Activated T-helper 1 cell treated with Interleukin-2 at 50 U/mL for 16 hours (primary cell): ENCODE measurements around the gene THADA.

Source experiments
- DNase-seq: peaks from one replicate; pipeline ENCODE4 v3.0.0-alpha.2; 2020; ENCODE audit warnings: low read depth

The THADA gene

DNA sequence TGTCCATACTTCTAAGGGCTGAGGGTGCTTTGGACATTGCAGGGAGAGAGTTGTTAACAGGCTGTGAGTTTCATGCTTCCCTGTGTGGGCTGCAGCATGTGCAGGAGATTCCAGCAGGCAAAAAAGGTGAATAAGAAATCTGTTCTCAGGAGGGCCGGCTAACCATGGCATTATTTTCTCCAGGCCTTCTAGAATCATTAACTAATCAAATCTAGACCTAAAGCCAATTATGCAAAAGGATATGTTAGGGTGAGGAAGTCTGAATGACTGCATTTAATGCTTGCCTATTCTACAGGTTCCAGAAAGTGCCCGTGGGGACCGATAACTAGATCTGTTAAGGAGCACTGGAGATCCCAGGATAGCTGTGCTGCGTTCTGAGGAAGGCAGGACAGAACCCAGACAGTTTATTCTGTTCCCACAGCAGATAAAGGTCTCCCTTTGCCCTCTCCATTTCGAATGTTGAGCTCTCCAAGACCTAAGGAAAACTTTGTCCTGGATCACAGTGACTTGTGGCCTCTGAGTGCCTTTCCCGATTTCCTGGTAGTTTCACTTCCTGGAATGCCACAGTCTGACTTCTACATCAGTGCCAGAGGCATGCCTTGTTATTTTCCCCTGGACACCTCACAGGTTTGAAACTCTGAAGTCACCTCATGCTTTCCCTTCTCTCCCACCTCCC lies 319.4 kb downstream of the THADA start:
- no peak for DNase-seq

DNA sequence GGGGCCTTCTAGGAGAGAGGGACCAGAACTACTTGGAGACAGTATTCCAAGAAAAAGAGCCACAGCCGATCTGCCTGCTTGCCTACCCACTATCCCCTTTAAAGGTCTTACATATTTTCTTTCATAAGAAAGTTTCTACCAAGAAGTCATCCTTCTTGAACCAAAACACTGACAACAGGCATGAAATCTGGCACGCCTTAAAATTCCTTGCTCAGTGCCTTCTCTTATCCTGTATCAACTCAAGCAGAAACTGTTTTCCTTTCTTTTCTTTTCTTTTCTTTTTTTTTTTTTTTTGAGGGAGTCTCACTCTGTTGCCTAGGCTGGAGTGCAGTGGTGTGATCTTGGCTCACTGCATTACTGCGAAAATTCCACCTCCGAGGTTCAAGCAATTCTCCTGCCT lies 321.1 kb downstream of the THADA start:
- DNase-seq = no peak

DNA sequence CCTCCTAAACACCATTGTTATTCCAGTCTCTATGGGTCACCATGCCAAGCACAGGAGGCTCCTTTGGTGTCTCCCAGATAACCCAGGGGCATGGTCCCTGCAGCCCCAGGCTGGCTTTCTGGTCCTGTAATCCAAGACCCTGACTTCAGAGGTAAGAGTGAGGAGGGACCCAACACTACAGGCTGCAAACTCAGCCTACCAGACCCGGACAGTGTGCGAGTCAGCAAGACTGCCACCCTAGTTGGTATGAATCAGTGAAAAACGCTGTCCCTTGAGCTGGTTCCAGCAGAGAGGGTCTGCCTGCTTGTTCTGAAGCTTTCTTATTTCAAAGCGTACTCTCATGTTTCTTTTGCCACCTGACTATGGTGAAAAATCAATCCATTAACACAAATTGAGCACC lies 321.8 kb downstream of the THADA start:
- no peak for DNase-seq

DNA sequence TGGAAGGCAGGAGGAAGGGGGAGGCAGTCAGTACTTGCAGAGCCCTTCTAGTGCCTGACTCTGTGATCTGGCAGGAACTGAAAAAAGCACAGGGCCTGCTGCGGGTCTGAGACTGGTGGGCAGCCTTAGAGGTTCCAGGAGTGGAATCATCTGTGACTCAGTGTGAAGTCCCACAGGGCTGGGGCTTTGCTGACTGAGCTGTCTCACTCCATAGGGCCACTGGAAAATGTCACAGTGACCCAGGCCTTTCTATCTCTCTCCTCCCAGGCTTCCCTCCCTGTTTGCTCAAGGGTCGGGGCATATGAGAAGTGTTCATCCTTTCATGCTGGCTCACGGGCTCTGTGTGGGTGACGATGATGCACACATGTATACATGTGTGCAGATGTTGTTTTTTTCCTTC lies 322.3 kb downstream of the THADA start:
- no peak for DNase-seq

DNA sequence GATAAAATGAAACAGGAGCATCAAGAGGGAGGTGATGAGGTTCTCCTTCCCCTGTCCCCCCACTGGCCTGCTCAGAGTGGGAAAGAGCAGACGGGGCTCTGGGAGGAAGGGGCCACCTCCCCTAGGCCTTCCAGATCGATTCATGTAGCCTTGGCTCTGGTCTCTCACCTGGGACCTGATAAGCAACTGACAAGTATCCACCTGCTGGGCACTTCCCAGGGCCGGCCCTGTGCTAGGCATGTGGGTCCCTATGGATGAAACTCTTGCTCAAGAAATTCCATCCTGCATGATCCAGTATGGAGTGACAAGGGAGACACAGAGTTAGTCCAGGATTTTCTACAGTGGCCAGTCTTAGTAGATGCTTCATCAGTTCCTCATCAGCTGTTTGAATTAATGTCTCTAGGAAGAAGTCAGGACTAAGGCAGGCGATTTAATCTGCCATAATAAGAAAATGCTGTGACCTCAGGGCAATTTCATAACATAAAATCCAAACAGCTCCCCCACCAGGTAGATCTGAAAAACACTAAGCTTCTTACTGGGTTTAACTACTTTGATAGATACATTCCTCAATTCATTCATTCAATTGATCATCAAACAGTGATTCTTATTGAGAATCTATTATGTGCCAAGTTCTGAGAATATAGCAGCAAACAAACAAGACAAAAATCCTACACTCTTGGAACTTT lies 324.8 kb downstream of the THADA start:
- DNase-seq = no peak

DNA sequence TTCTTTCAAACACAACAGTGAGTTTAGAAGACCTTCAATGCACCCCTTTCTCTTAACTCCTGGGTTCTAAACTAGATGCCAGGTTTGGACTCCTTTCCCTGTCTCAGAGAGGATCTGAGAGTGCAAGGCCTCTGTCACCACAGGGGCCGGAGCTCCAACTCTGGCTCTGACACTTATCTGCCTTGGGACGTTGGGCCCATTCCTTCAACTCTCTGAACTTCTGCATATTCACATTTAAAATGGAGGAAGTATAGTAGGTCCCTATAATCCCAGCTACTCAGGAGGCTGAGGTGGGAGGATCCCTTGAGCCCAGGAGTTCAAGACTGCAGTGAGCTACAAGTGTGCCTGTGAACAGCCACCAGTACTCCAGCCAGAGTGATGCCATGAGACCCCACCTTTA lies 325.4 kb downstream of the THADA start:
- DNase-seq = no peak

DNA sequence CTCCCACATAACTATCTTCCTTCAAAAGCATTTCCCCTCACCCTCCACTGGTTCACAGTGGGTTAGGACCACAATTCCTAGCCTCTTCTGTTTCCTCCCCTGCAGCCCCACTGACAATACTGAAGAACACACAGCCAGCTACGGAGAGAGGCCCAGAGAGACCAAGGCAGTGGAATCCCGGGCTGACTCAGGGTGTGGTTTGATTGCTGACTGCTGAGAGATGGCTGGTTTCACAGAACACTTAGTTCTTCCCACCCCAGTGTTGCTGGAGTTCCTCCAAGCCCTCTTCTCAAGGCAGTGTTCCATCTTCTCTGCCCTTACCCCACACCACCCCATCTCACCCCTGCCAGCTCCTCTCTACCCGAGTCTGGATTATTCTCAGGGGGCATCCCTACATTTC lies 326.1 kb downstream of the THADA start:
- DNase-seq = no peak

DNA sequence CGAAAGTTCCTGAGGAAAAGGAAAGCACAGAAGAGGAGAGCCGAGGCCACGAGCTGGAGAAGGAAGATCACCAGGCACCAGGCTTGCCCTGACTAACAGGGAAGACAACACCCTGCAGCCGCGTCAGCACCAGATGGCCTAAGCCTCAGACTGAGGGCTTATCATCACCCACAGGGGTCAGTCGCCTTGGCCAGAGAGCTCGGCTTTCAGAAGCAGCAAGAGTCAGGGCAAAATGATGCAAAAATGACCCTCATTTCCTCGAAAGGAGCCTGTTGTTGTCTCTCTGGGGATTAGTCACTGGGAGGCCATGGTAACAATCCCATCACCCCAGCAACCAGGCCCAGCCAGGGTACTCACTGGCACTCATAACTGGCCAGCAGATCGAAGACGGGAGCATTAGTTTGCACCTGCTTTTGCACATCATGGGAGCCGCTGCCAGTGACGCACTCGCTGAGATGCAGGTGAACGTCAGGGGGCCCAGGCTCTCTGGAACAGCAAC lies 326.7 kb downstream of the THADA start:
- no peak for DNase-seq

DNA sequence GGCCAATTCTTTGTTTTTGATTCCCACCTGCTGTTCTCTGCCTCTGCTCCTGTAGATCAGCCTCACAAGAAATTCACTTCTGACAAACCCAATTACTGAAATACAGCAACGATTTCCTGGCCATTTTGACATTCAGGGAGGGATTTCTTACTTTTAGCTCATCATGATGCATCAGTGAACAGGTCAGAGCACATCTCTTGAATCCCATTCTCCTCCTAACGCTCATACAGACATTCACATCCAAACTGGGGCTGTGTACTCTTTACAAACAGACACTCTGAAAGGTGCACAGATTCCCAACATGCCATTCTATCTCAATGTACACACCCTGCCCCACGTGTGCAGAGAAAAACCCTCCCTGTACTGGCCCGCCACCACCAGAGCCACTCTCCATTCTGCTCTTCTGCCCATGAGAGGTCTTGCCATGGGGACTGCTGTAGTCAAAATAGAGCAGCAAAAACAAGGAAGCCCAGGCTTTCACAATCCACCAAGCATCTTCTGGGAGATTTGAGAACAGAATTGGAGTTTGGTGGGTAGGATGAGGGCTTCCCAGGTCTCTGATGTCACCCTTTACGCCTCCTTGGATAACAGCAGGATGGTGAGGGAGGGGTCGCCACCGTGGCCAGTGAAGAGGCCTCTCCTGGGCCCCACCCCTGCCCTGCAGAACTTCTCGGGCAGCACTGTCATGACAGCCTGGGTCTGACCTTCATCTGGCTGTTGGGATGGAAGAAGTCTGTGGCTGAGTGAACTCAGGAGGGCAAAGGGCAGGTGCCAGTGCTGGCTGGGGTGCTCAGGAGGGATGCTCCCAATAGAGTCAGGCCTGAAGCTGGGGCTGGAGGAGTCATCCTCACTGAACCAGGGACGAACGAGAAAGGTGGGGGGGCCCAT lies 327.5 kb downstream of the THADA start:
- no peak for DNase-seq

DNA sequence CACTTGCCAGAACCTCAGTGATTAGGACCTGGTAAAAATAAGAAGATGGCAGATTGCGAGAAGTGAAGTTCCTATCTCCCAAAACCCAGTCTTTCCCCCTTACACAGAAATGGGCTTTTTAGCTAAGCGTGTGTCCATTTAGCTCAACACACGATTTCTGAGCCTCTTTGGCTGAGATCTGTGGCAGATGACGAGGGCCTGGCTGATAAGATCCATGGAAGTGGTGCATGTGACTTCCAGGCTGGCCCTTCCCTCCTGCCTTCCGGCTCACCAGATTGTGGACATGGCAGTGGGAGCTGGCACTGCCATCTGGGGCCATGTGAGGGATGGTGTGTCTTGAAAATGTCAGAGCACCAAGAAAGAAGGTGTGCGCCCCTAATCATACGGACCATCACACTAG lies 328.5 kb downstream of the THADA start:
- DNase-seq = no peak

DNA sequence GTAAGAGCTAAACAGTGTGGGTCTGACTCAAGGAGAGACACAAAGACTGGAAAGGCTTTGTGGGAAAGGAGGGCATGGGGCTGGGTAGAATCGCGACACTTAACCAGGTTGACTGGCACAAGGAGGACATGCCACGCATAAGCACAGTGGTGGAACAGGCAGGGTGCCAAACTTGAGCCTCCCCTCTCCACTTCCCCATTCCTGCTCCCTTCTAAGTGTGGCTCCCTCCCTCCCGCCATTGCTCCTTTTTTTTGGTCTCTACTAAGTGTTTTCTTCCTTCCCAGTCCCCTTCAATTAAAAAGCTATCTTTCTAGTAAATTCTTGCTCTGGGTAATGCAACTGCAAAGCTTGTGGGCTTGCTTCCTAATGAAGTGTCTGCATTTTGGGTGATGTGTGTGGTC lies 329.1 kb downstream of the THADA start:
- no peak for DNase-seq

DNA sequence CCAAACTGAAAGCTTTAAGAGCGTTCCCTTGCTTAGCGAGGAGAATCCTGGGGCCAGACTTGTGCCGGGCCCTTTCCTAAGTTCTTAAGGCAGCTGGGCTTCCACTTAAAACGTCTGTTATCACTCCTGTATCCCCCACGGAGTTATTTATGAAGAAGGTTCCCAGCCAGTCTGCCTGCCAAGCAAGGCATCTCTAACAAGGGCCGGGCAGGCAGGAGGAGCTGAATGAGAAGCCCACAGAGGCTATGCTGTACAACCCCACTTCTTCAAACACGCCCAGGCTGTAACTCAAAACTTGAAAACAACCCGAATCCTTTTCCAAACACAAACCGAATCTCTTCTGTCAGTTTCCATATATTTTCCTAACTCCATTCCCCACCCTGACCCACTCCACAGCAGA lies 330.4 kb downstream of the THADA start:
- DNase-seq = no peak

DNA sequence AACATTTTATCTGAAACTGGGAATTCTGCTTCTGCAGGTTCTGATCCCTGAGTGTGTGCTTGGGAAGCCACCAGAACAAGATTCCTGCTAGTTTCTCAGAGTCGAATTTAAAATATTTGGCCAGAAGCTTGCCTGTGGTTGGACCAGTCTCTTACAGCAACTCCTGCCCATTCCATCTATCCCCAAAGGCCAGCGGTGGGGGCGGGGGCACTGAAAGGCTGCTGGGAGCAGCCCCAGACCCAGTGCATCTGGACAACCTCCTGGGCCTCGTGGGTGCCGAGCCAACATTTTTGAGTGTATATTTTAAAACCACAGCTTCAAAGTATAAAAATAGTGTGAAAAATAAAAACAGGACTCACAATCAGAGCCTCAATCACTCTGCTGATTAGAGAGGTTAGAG lies 330.8 kb downstream of the THADA start:
- no peak for DNase-seq

DNA sequence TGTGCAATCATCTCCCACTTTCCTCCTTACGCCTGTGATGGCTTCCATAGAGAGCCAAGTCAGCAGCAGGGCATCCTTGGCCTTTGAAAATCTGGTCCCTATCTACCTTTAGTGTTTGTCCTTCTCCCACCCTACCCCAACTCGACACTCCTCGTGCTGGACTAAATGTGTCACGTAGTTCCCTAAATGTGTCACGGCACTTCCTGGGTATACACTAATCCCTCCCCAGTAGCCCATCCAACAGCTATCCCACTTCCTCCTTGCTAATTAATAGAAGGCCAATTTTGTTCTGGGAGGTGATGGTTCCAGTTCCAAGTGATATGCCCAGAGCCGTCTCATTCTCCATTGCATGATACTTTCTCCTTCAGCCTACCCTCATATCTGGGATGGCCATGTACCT lies 332.9 kb downstream of the THADA start:
- DNase-seq = no peak

DNA sequence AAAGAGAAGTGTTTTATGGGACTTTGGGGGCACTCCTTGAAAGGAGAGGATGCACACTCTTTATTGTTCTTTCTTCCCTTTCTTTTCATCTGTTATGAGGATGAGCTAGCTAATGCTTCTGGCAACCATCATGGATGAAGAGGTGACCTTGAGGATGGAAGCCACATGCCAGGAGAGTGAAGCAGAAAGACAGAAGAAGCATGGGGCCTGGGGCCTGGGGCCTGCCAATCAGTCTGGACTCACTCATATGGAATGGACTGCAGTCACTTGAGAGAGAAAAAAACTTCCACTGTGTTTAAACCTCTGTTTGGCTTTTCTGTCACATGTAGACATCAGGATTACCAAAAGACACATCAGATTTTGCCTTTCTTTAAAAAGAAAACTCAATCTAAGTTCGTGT lies 333.6 kb downstream of the THADA start:
- no peak for DNase-seq

DNA sequence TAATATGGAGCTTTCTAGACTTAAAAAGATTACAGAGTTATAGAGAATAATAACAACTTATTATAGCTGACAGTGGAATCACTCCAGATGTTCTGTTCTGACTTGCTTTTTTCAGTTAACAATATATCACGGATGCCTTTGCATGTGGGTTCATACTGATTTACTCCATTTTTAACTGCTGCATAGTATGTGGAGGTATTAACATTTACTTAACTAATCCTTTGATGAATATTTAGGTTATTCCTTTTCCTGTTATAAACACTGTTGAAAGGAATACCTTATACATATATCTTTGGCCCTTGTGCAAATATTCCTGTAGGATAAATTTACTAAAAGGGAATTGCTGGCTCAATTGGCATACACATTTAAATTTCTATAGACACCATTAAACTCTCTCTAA lies 336.3 kb downstream of the THADA start:
- DNase-seq = no peak

DNA sequence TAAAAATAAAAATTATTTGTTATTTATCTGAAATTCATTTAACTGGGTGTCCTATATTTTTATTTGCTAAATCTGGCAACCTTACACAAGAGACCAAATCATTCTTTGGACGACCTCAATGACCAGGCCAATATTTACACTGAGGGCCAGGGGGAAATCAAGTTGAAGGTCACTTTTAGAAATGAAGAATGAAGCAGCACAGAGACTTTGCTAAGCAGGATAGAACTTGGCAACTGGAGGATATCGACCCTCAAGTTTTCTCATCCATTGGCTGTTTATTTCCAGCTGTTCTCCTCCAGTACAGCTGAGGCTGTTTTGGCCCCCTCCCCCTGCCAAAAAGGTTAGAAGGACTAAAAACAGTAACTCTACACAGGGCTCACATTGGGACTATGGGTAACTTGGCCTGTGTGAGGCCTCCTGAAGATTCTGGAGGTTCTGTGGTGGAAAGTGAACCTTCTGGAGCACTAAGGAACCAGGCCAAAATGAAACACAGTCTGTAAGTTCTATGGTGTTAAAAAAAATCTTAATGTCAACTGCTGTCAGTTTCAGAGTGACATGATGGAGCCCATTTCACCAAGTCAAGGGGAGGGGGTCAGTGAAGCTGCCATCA lies 337.2 kb downstream of the THADA start:
- no peak for DNase-seq

DNA sequence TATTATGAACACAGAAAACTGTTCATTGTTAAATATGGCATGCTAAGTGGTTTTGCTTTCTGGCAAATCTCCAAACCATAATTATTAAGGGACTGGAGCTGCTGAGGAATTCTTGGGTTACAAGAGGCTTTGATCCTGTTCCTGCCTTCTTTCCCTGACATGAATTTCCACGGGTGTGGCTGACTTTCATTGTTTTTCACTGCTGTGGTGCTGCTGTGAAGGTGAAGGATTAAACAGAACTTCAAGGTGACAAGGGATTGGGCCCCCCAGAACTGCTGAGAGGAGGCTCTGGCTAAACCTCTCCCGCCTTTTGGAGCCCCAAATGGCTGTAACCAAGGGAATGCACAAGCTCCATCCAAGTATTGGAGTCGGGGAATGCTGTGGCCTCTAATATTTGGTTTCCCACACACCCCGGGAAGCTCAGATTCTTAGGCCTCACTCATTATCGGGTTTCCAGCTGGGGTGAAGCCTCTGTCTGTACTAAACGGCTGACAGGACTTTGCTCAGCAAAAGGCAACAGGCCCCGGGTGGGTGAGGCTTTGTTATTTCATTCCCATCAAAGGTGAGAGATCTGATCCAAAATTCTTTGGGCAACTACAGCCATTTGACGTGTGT lies 340.4 kb downstream of the THADA start:
- DNase-seq = no peak

DNA sequence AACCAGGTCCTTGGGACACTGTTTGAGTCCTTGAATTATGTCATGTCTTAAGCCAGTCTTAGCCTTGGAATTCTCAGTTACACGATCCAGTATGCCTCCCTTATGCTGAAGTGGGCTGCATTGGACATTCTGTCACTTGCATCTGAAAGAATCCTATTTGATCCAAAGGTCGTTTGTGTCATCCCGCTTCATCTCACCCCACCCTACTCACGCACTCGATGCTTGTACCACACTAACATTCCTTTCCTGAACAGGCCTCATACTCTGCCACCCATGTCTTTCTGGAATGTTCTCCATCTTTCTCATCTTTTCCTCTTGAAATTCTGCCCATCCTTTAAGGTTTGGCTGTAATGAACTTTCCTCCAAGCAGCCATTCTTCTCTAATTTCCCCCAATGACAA lies 341.5 kb downstream of the THADA start:
- no peak for DNase-seq

DNA sequence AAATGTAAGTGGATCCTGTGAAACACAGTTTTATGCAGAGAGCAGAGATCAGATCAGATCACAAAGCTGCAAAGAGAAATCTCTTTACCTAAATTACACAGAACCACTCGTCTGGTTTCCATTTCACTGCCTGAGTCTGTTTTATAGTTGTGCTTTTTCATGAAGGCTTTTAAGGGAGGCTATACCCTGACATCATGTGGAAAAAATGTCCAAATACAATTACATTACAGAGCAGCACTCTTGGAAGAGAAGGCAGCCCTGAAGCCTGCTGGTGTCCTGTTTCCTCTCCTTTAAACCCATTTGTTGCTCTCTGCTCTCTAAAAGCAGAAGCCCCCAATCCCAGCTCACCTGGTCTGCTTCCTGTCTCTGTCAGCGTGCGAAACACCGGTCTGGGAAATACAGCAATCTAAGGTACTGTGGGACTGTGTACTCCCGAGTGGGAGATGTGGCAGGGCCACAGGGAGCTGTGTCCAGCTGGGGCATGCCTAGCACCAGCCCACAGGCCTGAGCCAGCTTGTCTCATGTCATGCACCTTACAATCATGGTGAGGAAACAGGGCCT lies 344.6 kb downstream of the THADA start:
- no peak for DNase-seq

DNA sequence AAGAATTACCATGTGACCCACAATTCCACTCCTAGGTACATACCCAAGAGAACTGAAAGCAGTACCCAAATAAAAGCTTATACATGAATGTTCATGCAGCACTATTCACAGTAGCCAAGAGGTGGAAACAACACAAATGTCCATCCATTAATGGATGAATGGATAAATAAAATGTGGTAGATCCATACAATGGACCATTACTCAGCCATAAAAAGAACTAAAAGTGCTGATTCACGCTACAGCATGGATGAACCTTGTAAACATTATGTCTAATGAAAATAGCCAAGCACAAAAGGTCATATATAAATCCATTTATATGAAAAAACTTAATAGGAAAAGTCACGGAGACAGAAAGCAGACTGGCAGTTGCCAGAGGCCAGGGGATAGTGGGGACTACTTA lies 345.8 kb downstream of the THADA start:
- no peak for DNase-seq

DNA sequence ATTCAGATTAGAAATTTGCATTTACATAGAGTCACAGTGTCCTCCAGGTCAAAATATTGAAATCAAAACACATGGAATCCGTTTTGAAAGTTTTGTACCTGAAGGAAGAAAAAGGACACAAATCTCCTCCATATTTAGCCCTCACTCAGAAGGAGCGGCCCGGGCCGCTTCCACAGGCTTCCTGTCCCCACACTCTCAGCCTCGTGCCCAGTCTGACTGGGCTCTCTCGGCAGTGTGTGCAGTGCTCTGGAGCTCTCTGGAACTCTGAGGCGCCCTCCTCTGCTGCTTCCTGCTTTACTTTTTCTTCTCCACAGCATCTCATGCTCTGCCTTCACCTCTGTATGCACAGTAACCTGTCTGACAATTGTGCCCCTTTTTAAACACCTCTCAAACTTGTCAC lies 347.2 kb downstream of the THADA start:
- no peak for DNase-seq
